D721Med (cell line): ENCODE data around the gene MAP1S.
A peak's percentile ranks its signal among the peaks of the same experiment; 100 is the strongest.
"Not testable (repeated sequence)": the region's sequence is repeated elsewhere in the genome, so short reads cannot be mapped to it uniquely, and the experiment has no call there.

Experiments
- DNase-seq: peaks from one replicate; pipeline ENCODE4 v3.0.0; 2011; ENCODE audit warnings: low spot score; ENCODE audit not compliant: insufficient read length
- FAIRE-seq: peaks from 2 replicates; lab custom pipeline; 2011; peaks lifted over from hg19 to GRCh38; lab: Jason Lieb, UNC
- TF ChIP-seq, protein P1 (sequence below): IDR thresholded peaks from 2 replicates; pipeline ENCODE4 v1.5.1; 2012; ENCODE audit warnings: mild to moderate bottlenecking, control low read depth; ENCODE audit not compliant: insufficient read depth; ENCODE audit errors: missing control alignments

MAP1S gene

DNA sequence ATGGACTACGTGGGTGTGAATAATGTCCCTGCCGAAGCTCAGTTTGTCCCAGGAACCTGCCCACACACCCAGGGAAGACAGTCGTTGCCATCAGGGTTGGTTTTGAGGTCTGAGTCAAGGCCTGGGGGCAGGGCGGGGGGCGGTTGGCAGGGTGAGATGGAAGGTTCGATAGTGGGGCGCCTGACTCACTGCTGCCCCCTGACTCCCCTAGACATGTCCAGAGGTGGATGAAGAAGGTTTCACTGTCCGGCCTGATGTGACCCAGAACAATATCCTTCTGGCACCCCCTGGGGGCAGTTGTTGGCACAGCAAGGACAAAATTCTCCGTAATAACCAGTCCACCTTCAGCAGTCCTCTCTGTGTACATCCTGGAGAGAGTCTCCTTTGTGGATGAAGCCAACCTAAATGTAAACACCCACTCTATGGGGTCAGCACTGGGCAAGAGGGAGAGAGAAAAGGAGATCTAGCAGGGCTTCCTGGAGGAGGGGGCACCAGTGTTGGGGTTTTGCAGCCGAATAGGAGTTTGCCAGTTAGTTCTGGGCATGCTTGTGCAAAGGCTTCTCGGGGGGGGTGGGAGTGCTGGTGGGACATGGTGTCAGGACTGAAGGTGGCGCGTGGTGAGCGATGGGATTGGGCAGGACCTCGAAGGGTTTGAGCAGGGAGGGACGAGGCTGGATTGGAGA is 56.1 kb downstream of the MAP1S start:
- no peak for FAIRE-seq
- DNase-seq = no peak
- TF ChIP-seq, protein P1, sequence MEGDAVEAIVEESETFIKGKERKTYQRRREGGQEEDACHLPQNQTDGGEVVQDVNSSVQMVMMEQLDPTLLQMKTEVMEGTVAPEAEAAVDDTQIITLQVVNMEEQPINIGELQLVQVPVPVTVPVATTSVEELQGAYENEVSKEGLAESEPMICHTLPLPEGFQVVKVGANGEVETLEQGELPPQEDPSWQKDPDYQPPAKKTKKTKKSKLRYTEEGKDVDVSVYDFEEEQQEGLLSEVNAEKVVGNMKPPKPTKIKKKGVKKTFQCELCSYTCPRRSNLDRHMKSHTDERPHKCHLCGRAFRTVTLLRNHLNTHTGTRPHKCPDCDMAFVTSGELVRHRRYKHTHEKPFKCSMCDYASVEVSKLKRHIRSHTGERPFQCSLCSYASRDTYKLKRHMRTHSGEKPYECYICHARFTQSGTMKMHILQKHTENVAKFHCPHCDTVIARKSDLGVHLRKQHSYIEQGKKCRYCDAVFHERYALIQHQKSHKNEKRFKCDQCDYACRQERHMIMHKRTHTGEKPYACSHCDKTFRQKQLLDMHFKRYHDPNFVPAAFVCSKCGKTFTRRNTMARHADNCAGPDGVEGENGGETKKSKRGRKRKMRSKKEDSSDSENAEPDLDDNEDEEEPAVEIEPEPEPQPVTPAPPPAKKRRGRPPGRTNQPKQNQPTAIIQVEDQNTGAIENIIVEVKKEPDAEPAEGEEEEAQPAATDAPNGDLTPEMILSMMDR = peak; percentile 46

DNA sequence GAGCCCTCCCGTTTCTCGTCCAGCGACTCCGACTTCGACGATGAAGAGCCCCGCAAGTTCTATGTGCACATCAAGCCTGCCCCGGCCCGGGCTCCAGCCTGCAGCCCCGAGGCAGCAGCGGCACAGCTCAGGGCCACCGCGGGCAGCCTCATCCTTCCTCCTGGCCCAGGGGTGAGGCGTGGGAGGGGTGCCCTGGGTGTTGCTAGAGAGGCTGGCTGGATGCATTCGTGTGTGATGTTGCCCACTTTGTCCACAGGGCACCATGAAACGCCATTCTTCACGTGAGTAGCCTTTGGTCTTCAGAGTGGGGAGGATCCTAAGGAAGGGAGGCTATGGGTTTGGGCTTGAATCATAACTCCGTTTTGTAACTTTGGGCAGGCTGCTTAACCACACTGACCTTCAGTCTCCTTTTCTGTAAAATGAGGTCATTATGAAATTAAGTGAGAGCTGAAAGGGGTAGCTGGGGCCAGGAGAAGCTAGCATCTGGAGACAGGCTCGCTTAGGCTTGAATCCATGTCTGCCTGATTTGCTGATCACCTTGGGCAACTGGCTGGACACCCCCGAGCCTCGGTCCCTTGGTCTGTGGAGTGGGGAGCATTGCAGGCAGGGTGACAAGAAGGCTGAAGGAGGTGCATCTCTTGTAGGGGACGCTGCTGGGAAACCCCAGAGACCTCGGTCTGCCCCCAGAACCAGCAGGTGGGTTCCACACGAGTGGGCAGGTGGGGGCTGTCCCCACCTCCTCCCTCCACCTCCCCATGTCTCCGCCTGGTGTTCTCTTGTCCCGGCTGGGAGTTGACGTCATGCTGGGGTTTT is 56.9 kb downstream of the MAP1S start:
- DNase-seq = no peak
- TF ChIP-seq, protein P1 = no peak
- no peak for FAIRE-seq

DNA sequence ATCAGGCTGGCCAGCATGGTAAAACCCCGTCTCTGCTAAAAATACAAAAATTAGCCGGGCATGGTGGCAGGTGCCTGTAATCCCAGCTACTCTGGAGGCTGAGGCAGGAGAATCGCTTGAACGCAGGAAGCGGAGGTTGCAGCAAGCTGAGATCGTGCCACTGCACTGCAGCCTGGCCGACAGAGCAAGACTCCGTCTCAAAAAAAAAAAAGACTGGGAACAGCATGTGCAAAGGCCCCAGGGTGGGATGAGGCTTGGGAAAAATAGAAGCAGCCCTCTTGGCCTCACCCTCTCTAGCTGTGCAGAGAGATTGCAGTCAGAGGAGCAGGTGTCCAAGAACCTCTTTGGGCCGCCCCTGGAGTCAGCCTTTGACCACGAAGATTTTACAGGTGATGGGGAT is 58.6 kb downstream of the MAP1S start:
- not testable (repeated sequence) for FAIRE-seq

DNA sequence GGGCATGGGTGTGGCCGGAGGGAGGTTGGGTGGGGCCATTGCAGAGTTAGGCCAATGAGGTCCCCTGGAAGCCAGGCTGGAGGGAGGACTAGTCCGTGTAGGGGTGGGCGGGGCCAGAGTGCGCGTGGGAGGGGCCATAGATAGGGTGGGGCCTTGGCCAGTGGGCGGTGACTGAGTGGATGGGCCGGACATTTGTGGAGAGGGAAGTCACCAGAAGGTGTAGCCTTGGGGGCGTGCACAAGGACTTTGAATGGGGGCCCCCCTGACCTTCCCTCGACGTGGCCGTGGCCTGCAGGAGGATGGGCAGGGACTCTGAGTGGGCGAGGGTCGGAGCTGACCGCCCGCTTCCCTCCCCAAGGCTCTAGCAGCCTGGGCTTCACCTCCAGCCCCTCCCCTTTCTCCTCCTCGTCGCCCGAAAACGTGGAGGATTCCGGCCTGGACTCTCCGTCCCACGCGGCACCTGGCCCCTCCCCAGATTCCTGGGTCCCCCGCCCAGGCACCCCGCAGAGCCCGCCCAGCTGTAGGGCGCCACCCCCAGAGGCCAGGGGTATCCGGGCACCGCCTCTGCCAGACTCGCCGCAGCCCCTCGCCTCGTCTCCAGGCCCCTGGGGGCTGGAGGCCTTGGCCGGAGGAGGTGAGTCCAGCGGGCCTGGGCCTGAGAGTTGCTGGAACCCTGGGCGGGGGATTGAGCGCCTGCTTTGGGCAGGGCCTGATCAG is 59.1 kb downstream of the MAP1S start:
- no peak for DNase-seq
- TF ChIP-seq, protein P1 = no peak
- FAIRE-seq = no peak

More for the DNA sequence above, 58.6 kb downstream of the MAP1S start:
- not testable (repeated sequence) for DNase-seq

DNA sequence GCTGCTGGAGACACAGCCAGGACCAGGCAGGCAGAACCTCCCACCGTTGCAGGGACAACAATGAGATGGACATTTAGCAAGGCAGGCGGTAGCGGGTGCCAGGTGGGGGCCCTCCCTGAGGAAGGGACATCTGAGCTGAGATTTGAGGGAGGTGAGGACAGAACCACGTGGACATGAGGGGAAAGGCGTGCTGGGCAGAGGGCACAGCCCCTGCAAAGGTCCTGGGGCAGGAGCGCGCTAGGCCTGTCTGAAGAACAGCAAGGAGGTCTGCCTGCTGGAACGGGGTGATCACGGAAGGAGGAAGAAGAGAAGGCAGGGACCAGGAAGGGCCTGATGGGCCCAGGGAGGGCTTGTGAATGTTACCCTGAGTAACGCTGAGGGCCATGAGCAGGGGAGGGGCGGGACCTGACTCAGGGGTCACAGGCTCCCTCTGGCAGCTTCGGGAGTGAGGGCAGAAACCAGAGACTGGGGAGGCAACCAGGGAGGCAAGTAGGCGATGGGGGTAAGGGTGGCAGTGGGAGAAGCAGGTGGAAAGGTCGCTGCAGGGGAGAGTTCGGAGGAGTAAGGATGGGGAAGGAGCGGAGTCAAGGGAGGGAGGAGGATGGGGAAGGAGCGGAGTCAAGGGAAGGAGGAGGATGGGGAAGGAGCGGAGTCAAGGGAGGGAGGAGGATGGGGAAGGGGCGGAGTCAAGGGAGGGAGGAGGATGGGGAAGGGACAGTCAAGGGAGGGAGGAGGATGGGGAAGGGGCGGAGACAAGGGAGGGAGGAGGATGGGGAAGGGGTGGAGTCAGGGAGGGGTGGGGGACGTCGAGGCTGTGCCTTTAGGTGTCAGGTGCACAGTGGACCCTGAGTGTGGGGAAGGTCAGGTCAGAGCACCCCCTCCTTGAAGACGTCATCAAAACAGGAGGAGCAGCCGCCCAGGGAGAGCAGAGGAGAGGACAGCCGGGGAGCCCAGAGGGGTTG is 60.0 kb downstream of the MAP1S start:
- TF ChIP-seq, protein P1 = no peak
- FAIRE-seq = no peak
- peak; percentile 55 for DNase-seq

DNA sequence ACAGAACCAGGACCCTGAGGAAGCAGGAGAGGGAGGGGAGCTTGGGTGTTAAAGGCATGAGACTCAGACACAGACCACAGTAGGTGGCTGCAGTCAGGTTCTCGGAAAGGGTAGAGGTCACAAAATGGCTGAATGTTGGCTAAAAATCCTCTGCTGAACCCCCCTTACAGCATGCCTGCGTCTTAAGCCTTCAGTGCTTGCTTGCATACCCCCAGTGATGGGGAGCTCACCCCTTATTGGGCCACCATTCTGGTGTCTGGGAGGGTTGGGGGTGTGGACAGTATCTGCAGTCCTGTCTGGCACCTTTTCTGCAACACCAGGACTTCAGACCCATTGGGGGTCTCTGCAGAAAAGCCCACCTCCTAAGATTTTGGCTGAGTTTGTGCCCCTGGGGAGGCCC is 61.5 kb downstream of the MAP1S start:
- FAIRE-seq (no peak), DNase-seq (no peak)
- TF ChIP-seq, protein P1 = no peak

DNA sequence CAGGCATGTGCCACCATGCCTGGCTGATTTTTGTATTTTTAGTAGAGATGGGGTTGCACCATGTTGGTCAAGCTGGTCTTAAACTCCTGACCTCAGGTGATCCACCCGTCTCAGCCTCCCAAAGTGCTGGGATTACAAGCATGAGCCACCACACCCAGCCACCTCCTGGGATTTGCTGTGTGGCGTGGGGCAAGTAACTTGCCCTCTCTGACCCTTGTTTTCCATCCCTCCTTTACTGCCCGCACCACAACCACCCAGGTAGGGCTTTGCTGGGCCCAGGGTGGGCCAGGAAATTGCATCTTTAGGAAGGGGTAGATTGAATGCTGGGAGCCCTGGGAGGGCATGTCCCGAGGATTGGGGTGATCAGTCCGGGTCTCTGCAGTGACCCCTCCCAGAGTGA is 64.4 kb downstream of the MAP1S start:
- FAIRE-seq, DNase-seq: not testable (repeated sequence)
